Measurements from ENCODE around the gene S100A8.

S100A8 gene

GRCh38 chr1:153364156-153364555 is 26.7 kb downstream of the S100A8 start:
- in situ Hi-C loops (cut with HindIII; ENCODE audit: low sequenced_read_pairs) = no loop called here

- in situ Hi-C loops (cut with HindIII; ENCODE audit: low sequenced_read_pairs) = no loop called here
Measured at GRCh38 chr1:153363641-153364040, 27.2 kb downstream of the S100A8 start.

- in situ Hi-C loops (cut with HindIII; ENCODE audit: low sequenced_read_pairs) = no loop called here
Measured at GRCh38 chr1:153362187-153362775, 28.6 kb downstream of the S100A8 start.

- in situ Hi-C loops (cut with HindIII; ENCODE audit: low sequenced_read_pairs) = no loop called here
Measured at GRCh38 chr1:153361480-153362109, 29.3 kb downstream of the S100A8 start.

- in situ Hi-C loops (cut with HindIII; ENCODE audit: low sequenced_read_pairs) = no loop called here
Measured at GRCh38 chr1:153360592-153361479, 30.0 kb downstream of the S100A8 start.

- in situ Hi-C loops (cut with HindIII; ENCODE audit: low sequenced_read_pairs) = no loop called here
Measured at GRCh38 chr1:153360190-153360589, 30.7 kb downstream of the S100A8 start.

GRCh38 chr1:153359241-153359640 is 31.6 kb downstream of the S100A8 start:
- in situ Hi-C loops (cut with HindIII; ENCODE audit: low sequenced_read_pairs) = loop anchor here (10.0 kb wide), 2 partner anchors 136 to 216 kb away; no protein-coding TSS in a partner anchor

GRCh38 chr1:153358691-153358975 is 32.2 kb downstream of the S100A8 start:
- in situ Hi-C loops (cut with HindIII; ENCODE audit: low sequenced_read_pairs) = loop anchor here (10.0 kb wide), 2 partner anchors 136 to 216 kb away; no protein-coding TSS in a partner anchor

- in situ Hi-C loops (cut with HindIII; ENCODE audit: low sequenced_read_pairs) = loop anchor here (10.0 kb wide), 2 partner anchors 137 to 217 kb away; no protein-coding TSS in a partner anchor
Measured at GRCh38 chr1:153357853-153358690, 32.8 kb downstream of the S100A8 start, which contains the start of gene S100A9. S100A9 (plus strand) TSS chr1:153357854; CDS start chr1:153358284, 430 bp downstream.

- in situ Hi-C loops (cut with HindIII; ENCODE audit: low sequenced_read_pairs) = loop anchor here (10.0 kb wide), 2 partner anchors 138 to 218 kb away; no protein-coding TSS in a partner anchor
Measured at GRCh38 chr1:153357076-153357852, 33.6 kb downstream of the S100A8 start.

- in situ Hi-C loops (cut with HindIII; ENCODE audit: low sequenced_read_pairs) = loop anchor here (10.0 kb wide), 2 partner anchors 138 to 218 kb away; no protein-coding TSS in a partner anchor
Measured at GRCh38 chr1:153356392-153357075, 34.3 kb downstream of the S100A8 start.

GRCh38 chr1:153355445-153356071 is 35.3 kb downstream of the S100A8 start:
- in situ Hi-C loops (cut with HindIII; ENCODE audit: low sequenced_read_pairs) = loop anchor here (10.0 kb wide), 2 partner anchors 139 to 219 kb away; no protein-coding TSS in a partner anchor

- in situ Hi-C loops (cut with HindIII; ENCODE audit: low sequenced_read_pairs) = loop anchor here (5.0 to 10.0 kb wide), 3 partner anchors 113 to 220 kb away; no protein-coding TSS in a partner anchor
Measured at GRCh38 chr1:153354515-153355193, 36.2 kb downstream of the S100A8 start.

- in situ Hi-C loops (cut with HindIII; ENCODE audit: low sequenced_read_pairs) = loop anchor here (5.0 to 10.0 kb wide), 3 partner anchors 114 to 221 kb away; no protein-coding TSS in a partner anchor
Measured at GRCh38 chr1:153353226-153353947, 37.5 kb downstream of the S100A8 start.

- in situ Hi-C loops (cut with HindIII; ENCODE audit: low sequenced_read_pairs) = loop anchor here (5.0 to 10.0 kb wide), 3 partner anchors 115 to 222 kb away; no protein-coding TSS in a partner anchor
Measured at GRCh38 chr1:153352523-153352922, 38.4 kb downstream of the S100A8 start.

- in situ Hi-C loops (cut with HindIII; ENCODE audit: low sequenced_read_pairs) = loop anchor here (5.0 to 10.0 kb wide), 3 partner anchors 117 to 224 kb away; no protein-coding TSS in a partner anchor
Measured at GRCh38 chr1:153350321-153350957, 40.4 kb downstream of the S100A8 start.
